GM12878 (cell line): ENCODE data around the gene GAGE10. TPM values are rescaled to one million over a fixed set of nuclear protein-coding genes. Genes with fewer than 3 reads are reported as not detected.

Experiments
- ATAC-seq: fragments of 200-7000 bp; cut with Tn5 transposase; 3 replicates; pipeline ENCODE4 v1.9.1; 2020; ENCODE audit warnings: mild to moderate bottlenecking, moderate library complexity
- BruUV-seq: library from RNA; stranded (reverse); fragments of 400-500 nt; replicated peaks from 2 replicates; lab custom pipeline; 2021; lab: Mats Ljungman, UMichigan
- CTCF ChIA-PET: fragments of 300-600 bp; sonication (Branson Sonifier 250); formaldehyde crosslinking; extraction: SDS; loops from one replicate; lab custom pipeline; 2021; ENCODE audit warnings: inconsistent platforms; lab: Yijun Ruan, JAX
- POLR2A ChIA-PET: fragments of 350-600 bp; formaldehyde crosslinking; extraction: SDS; loops from one replicate; lab custom pipeline; 2021; ENCODE audit warnings: inconsistent platforms; lab: Charles Lee
- RAD21 ChIA-PET: fragments of 300-600 bp; sonication (Branson Sonifier 250); formaldehyde crosslinking; loops from one replicate; lab custom pipeline; 2023; ENCODE audit warnings: antibody characterized with exemption; ENCODE audit not compliant: unreplicated experiment; lab: Charles Lee
- SMC1A ChIA-PET: fragments of 300-600 bp; sonication (Branson Sonifier 250); formaldehyde crosslinking; loops from one replicate; lab custom pipeline; 2023; ENCODE audit not compliant: unreplicated experiment, uncharacterized antibody; lab: Charles Lee
- DNase-seq: peaks from one replicate; pipeline ENCODE4 v3.0.0-alpha.2; 2011; ENCODE audit warnings: low read depth, low spot score
- FAIRE-seq: peaks from 3 replicates; lab custom pipeline; 2011; peaks lifted over from hg19 to GRCh38; lab: Jason Lieb, UNC
- H2AFZ ChIP-seq: 2 replicates; pipeline ENCODE4 v1.6.0; 2011; ENCODE audit warnings: low read depth, low read length, control low read depth; ENCODE audit not compliant: control insufficient read depth
- H3K27ac ChIP-seq: 2 replicates; pipeline ENCODE4 v1.5.1; 2011; ENCODE audit warnings: control low read depth; ENCODE audit not compliant: control insufficient read depth, insufficient read depth
- H3K27me3 ChIP-seq, 2 experiments: replicated peaks in 1 of 2; 2 replicates each; pipeline versions ENCODE4 v1.6.0 to v1.6.1; 2011; ENCODE audit warnings: low read length in 1 of 2; ENCODE audit not compliant: control insufficient read depth in 2 of 2, insufficient read depth in 2 of 2
- H3K36me3 ChIP-seq, 2 experiments: 2 replicates each; pipeline ENCODE4 v1.5.1; 2011; ENCODE audit warnings: low read length in 1 of 2; ENCODE audit not compliant: control insufficient read depth in 2 of 2, insufficient read depth in 2 of 2
- H3K4me1 ChIP-seq: 2 replicates; pipeline ENCODE4 v1.6.1; 2011; ENCODE audit warnings: mild to moderate bottlenecking, low read length, moderate library complexity, mixed read lengths; ENCODE audit not compliant: control insufficient read depth, insufficient read depth
- H3K4me2 ChIP-seq: 2 replicates; pipeline ENCODE4 v1.6.0; 2011; ENCODE audit warnings: control low read depth; ENCODE audit not compliant: control insufficient read depth, insufficient read depth
- H3K4me3 ChIP-seq: fragments of 200-600 bp; sonication (generic); 2 replicates; pipeline ENCODE4 v1.5.1; 2016
- H3K79me2 ChIP-seq: 2 replicates; pipeline ENCODE4 v1.6.0; 2011; ENCODE audit warnings: low read length; ENCODE audit not compliant: control insufficient read depth, insufficient read depth
- H3K9ac ChIP-seq: 2 replicates; pipeline ENCODE4 v1.8.0; 2011; ENCODE audit warnings: low read length, control low read depth, mixed read lengths; ENCODE audit not compliant: control insufficient read depth, insufficient read depth
- H3K9me3 ChIP-seq: replicated peaks from 3 replicates; pipeline ENCODE4 v1.5.1; 2011; ENCODE audit warnings: mild to moderate bottlenecking, low read length; ENCODE audit not compliant: control insufficient read depth, insufficient read depth
- H4K20me1 ChIP-seq: 2 replicates; pipeline ENCODE4 v1.6.0; 2011; ENCODE audit not compliant: control insufficient read depth, insufficient read depth
- BMI1 ChIP-seq: fragments of 450-650 bp; IDR thresholded peaks from 2 replicates; pipeline ENCODE4 v1.6.1; 2016; ENCODE audit warnings: mild to moderate bottlenecking, moderate library complexity, borderline replicate concordance
- CHD4 ChIP-seq: fragments of 200-600 bp; sonication (generic); IDR thresholded peaks from 2 replicates; pipeline ENCODE4 v1.6.1; 2016; ENCODE audit warnings: mild to moderate bottlenecking
- E4F1 ChIP-seq: fragments of 450-650 bp; IDR thresholded peaks from 2 replicates; pipeline ENCODE4 v1.6.1; 2018; ENCODE audit warnings: borderline replicate concordance, mild to moderate bottlenecking; ENCODE audit not compliant: partially characterized antibody
- ELK1 ChIP-seq: IDR thresholded peaks from 2 replicates; pipeline ENCODE4 v1.6.1; 2012; ENCODE audit warnings: low read depth, low read length, improper control_type of control experiment
- IRF3 ChIP-seq: fragments of 450-650 bp; IDR thresholded peaks from 2 replicates; pipeline ENCODE4 v1.6.1; 2014; ENCODE audit warnings: mild to moderate bottlenecking
- NR2F1 ChIP-seq: fragments of 450-650 bp; conservative IDR thresholded peaks from 2 replicates; pipeline ENCODE4 v1.6.1; 2017; ENCODE audit warnings: mild to moderate bottlenecking
- NRF1 ChIP-seq: conservative IDR thresholded peaks from 2 replicates; pipeline ENCODE4 v1.6.1; 2011; ENCODE audit warnings: mild to moderate bottlenecking, low read depth, low read length, improper control_type of control experiment
- RAD51 ChIP-seq: fragments of 450-650 bp; IDR thresholded peaks from 2 replicates; pipeline ENCODE4 v1.6.1; 2016; ENCODE audit warnings: moderate library complexity, mild to moderate bottlenecking, inconsistent platforms
- SKIL ChIP-seq: fragments of 450-650 bp; IDR thresholded peaks from 2 replicates; pipeline ENCODE4 v1.6.1; 2017; ENCODE audit warnings: mild to moderate bottlenecking, low read depth, inconsistent platforms; ENCODE audit not compliant: poor library complexity, severe bottlenecking
- SMARCA5 ChIP-seq: fragments of 450-650 bp; IDR thresholded peaks from 2 replicates; pipeline ENCODE4 v1.6.1; 2017; ENCODE audit warnings: mild to moderate bottlenecking
- SREBF1 ChIP-seq: IDR thresholded peaks from 2 replicates; pipeline ENCODE4 v1.6.1; 2012; ENCODE audit warnings: mild to moderate bottlenecking, low read length
- SUPT20H ChIP-seq: IDR thresholded peaks from 2 replicates; pipeline ENCODE4 v1.6.1; 2011; ENCODE audit warnings: low read depth, mild to moderate bottlenecking, low read length, moderate library complexity, borderline replicate concordance; ENCODE audit not compliant: control insufficient read depth
- ZBED1 ChIP-seq: IDR thresholded peaks from 2 replicates; pipeline ENCODE4 v1.6.1; 2016; ENCODE audit warnings: borderline replicate concordance
- ZNF274 ChIP-seq: IDR thresholded peaks from one replicate; pipeline ENCODE4 v1.8.0; 2011; ENCODE audit not compliant: insufficient read length, insufficient read depth
- WGBS: methylation state at CpG from one replicate; pipeline ENCODE4 v1.1.6; 2016; ENCODE audit warnings: low lambda C conversion rate; ENCODE audit not compliant: insufficient replicate concordance, insufficient coverage; ENCODE audit errors: missing lambda C conversion rate; 5-methylcytosine and 5-hydroxymethylcytosine counted together
- in situ Hi-C: fragments of 300-500 bp; cut with MboI; formaldehyde crosslinking; loops from 9 replicates; pipeline ENCODE4 v1.14.3; 2018; ENCODE audit warnings: mixed read lengths
- intact Hi-C: fragments of 100-400 bp; cut with micrococcal nuclease; formaldehyde crosslinking; loops from one replicate; pipeline ENCODE4 v1.14.2; 2022; ENCODE audit not compliant: unreplicated experiment
- polyA plus RNA-seq, 11 experiments: library from polyadenylated mRNA; depleted of rRNA in 4 of 11; unstranded in 6 of 11; stranded (reverse) in 5 of 11; fragments of >200 nt; fragmentation: Nextera tagmentation in 4 of 11; fragmentation: Illumina TruSeq in 1 of 11; extraction: Ambion mirVana in 4 of 11; extraction: Trizol in 1 of 11; gene quantifications; 1 replicate in 1 of 11; 2 replicates in 10 of 11; pipeline versions ENCODE4 v1.2.1 to v1.2.3, GENCODE V29; 2011 to 2016; ENCODE audit warnings: inconsistent platforms in 2 of 11, missing spikeins in 2 of 11, low read depth in 1 of 11
- total RNA-seq, 4 experiments: library from RNA; depleted of rRNA in 3 of 4; stranded (reverse); fragments of >200 nt in 3 of 4; fragmentation: Illumina TruSeq in 1 of 4; extraction: Trizol in 1 of 4; gene quantifications; 2 replicates each; pipeline versions ENCODE4 v1.2.1 to v1.2.3, GENCODE V29; 2013 to 2021

The GAGE10 gene
- total and polyA plus RNA-seq, 10 of the 15 experiments (the other 5 are each of a cell fraction or from before 2014, with no cell fraction given) = not detected

DNA sequence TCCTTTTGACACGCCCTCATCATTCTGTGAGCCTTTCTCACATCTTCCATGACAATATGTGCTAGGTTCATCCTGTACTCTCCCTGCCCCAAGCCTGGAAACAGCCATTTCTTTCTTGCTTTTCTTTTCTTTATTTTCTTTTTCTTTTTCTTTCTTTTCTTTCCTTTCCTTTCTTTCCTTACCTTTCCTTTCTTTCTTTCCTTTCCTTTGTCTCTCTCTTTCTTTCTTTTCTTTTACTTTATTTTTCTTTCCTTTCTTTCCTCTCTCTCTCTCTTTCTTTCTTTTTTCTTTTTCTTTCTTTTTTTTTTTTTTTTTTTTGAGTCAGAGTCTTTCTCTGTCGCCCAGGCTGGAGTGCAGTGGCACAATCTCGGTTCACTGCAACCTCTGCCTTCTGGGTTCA, 19.2 kb upstream of the GAGE10 start (continued):
- TF ChIP-seq E4F1 (no peak), IRF3 (no peak), ZBED1 (no peak), NR2F1 (no peak)

- Histone ChIP-seq H3K9ac (no peak overlapping the region), H3K4me2 (no peak overlapping the region), H4K20me1 (no peaks in the 10 kb centered on the region), H3K9me3 (no peaks in the 10 kb centered on the region), H2AFZ (no peak overlapping the region), H3K4me1 (no peaks in the 10 kb centered on the region), H3K36me3 (no peaks in the 10 kb centered on the region), H3K4me3 (no peak overlapping the region), H3K79me2 (no peaks in the 10 kb centered on the region), H3K27ac (no peak overlapping the region), H3K27me3 (no peaks in the 10 kb centered on the region)
- ChIA-PET CTCF (no interaction called here), SMC1A (no interaction called here), POLR2A (no interaction called here), RAD21 (no interaction called here)
- 80% methylated on average over 14 of the region's 18 CpGs for WGBS
- in situ Hi-C loops (no loop called here), intact Hi-C loops (no loop called here)
- FAIRE-seq (no peak), ATAC-seq (no peak), DNase-seq (no peak)
- TF ChIP-seq SREBF1 (no peak), ZNF274 (no peak), SMARCA5 (no peak), BMI1 (no peak), SKIL (no peak), RAD51 (no peak), SUPT20H (no peak), IRF3 (no peak), NRF1 (no peak), ELK1 (no peak), CHD4 (no peak)
- no TSS peak for BruUV-seq
Measured at GRCh38 chrX:49286136-49286535, 17.3 kb upstream of the GAGE10 start.
